Neural progenitor cell (in vitro differentiated cells): Measurements from ENCODE around the gene IQSEC1.

ENCODE experiments used
- EZH2 ChIP-seq: fragments of 200-600 bp; sonication (generic); IDR thresholded peaks from 2 replicates; pipeline ENCODE4 v1.6.1; 2017; ENCODE audit warnings: antibody characterized with exemption, mild to moderate bottlenecking, moderate library complexity
- EZH2phosphoT487 ChIP-seq: fragments of 200-600 bp; sonication (generic); IDR thresholded peaks from 2 replicates; pipeline ENCODE4 v1.6.1; 2017; ENCODE audit warnings: antibody characterized with exemption
- TF ChIP-seq, protein P1 (sequence below): fragments of 200-600 bp; sonication (generic); IDR thresholded peaks from 2 replicates; pipeline ENCODE4 v1.5.1; 2017; ENCODE audit warnings: antibody characterized with exemption, mild to moderate bottlenecking

DNA sequence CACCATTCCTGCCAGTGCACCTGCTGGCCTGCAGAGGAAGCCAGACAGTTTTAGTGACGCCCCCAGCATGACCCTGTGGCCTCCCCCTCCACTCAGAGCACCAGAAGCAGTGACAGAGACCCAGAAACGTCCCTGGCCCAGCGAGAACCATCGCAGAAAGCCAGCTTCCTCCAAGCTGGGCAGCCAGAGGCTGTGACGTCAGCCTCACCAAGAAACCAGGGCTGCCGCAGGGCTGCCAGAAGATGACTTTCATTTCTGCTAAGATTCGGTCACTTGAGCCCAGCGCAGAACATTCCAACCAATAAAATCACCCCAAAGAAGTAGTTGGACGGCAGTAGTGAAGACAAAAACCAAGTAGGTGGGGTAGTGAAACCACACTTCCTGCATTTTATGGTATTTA is 202.3 kb downstream of the IQSEC1 start:
- TF ChIP-seq, protein P1, sequence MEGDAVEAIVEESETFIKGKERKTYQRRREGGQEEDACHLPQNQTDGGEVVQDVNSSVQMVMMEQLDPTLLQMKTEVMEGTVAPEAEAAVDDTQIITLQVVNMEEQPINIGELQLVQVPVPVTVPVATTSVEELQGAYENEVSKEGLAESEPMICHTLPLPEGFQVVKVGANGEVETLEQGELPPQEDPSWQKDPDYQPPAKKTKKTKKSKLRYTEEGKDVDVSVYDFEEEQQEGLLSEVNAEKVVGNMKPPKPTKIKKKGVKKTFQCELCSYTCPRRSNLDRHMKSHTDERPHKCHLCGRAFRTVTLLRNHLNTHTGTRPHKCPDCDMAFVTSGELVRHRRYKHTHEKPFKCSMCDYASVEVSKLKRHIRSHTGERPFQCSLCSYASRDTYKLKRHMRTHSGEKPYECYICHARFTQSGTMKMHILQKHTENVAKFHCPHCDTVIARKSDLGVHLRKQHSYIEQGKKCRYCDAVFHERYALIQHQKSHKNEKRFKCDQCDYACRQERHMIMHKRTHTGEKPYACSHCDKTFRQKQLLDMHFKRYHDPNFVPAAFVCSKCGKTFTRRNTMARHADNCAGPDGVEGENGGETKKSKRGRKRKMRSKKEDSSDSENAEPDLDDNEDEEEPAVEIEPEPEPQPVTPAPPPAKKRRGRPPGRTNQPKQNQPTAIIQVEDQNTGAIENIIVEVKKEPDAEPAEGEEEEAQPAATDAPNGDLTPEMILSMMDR: no peak
- no peak for TF ChIP-seq EZH2
- TF ChIP-seq EZH2phosphoT487: no peak
